Right forelimb (tissue), 1 donor: ENCODE results near the gene TRAPPC10.

Source experiments
- DNase-seq: peaks from one replicate; pipeline ENCODE4 v3.0.0-alpha.2; 2018

TRAPPC10 gene

GRCh38 chr21:44003307-44003966 lies 8.7 kb upstream of the TRAPPC10 start:
- DNase-seq: no peak

GRCh38 chr21:44005071-44005470 lies 7.0 kb upstream of the TRAPPC10 start:
- DNase-seq: no peak

GRCh38 chr21:44005593-44005992 lies 6.5 kb upstream of the TRAPPC10 start:
- DNase-seq: no peak

GRCh38 chr21:44006017-44006619 lies 6.0 kb upstream of the TRAPPC10 start:
- DNase-seq: no peak

- DNase-seq: no peak
These were observed 5.5 kb upstream of the TRAPPC10 start for GRCh38 chr21:44006656-44007055.

- DNase-seq: no peak
These were observed 1.7 kb upstream of the TRAPPC10 start for GRCh38 chr21:44010429-44010828.

- DNase-seq: no peak
These were observed 986 bp upstream of the TRAPPC10 start for GRCh38 chr21:44011123-44011522.

- DNase-seq: peak; percentile 55
These were observed 618 bp downstream of the TRAPPC10 start for GRCh38 chr21:44012474-44013379.

- DNase-seq: no peak
These were observed 1.4 kb downstream of the TRAPPC10 start for GRCh38 chr21:44013380-44014088.

- DNase-seq: no peak
These were observed 5.5 kb downstream of the TRAPPC10 start for GRCh38 chr21:44017601-44018000.

GRCh38 chr21:44018127-44018526 lies 6.0 kb downstream of the TRAPPC10 start:
- DNase-seq: no peak

- no peak for DNase-seq
These were observed 6.9 kb downstream of the TRAPPC10 start for GRCh38 chr21:44018813-44019567.

GRCh38 chr21:44019568-44019958 lies 7.5 kb downstream of the TRAPPC10 start:
- DNase-seq: no peak

GRCh38 chr21:44020551-44020950 lies 8.4 kb downstream of the TRAPPC10 start:
- no peak for DNase-seq

- DNase-seq: no peak
These were observed 9.0 kb downstream of the TRAPPC10 start for GRCh38 chr21:44021064-44021463.

GRCh38 chr21:44024257-44024656 lies 12.1 kb downstream of the TRAPPC10 start:
- no peak for DNase-seq

- DNase-seq: peak; percentile 53
These were observed 12.8 kb downstream of the TRAPPC10 start for GRCh38 chr21:44024887-44025353.

- DNase-seq: no peak
These were observed 15.6 kb downstream of the TRAPPC10 start for GRCh38 chr21:44027607-44028286.

- no peak for DNase-seq
These were observed 16.2 kb downstream of the TRAPPC10 start for GRCh38 chr21:44028287-44028659.

- DNase-seq: no peak
These were observed 17.5 kb downstream of the TRAPPC10 start for GRCh38 chr21:44029460-44030087.

- DNase-seq: no peak
These were observed 23.1 kb downstream of the TRAPPC10 start for GRCh38 chr21:44035244-44035643.
